ENCODE measurements around the gene AKAP6.

Gene AKAP6

GRCh38 chr14:32633224-32633859 lies 304.2 kb downstream of the AKAP6 start:
- DNase-seq = no peak

- no peak for DNase-seq
Observed at GRCh38 chr14:32633930-32634329, 304.8 kb downstream of the AKAP6 start.

GRCh38 chr14:32635061-32635719 lies 306.1 kb downstream of the AKAP6 start:
- DNase-seq = no peak

GRCh38 chr14:32637582-32637981 lies 308.5 kb downstream of the AKAP6 start:
- DNase-seq = no peak

- no peak for DNase-seq
Observed at GRCh38 chr14:32639208-32639607, 310.1 kb downstream of the AKAP6 start.

GRCh38 chr14:32645551-32645950 lies 316.5 kb downstream of the AKAP6 start:
- DNase-seq = no peak

- DNase-seq = no peak
Observed at GRCh38 chr14:32648434-32648833, 319.3 kb downstream of the AKAP6 start.

GRCh38 chr14:32650030-32650429 lies 320.9 kb downstream of the AKAP6 start:
- no peak for DNase-seq

GRCh38 chr14:32650665-32651064 lies 321.6 kb downstream of the AKAP6 start:
- no peak for DNase-seq

- no peak for DNase-seq
Observed at GRCh38 chr14:32654106-32654505, 325.0 kb downstream of the AKAP6 start.

- DNase-seq = no peak
Observed at GRCh38 chr14:32656601-32657000, 327.5 kb downstream of the AKAP6 start.

- DNase-seq = no peak
Observed at GRCh38 chr14:32657081-32657480, 328.0 kb downstream of the AKAP6 start.

GRCh38 chr14:32661216-32661615 lies 332.1 kb downstream of the AKAP6 start:
- DNase-seq = no peak

GRCh38 chr14:32662211-32662610 lies 333.1 kb downstream of the AKAP6 start:
- no peak for DNase-seq

GRCh38 chr14:32666308-32666707 lies 337.2 kb downstream of the AKAP6 start:
- DNase-seq = no peak

GRCh38 chr14:32667287-32667686 lies 338.2 kb downstream of the AKAP6 start:
- no peak for DNase-seq

GRCh38 chr14:32667791-32668190 lies 338.7 kb downstream of the AKAP6 start:
- no peak for DNase-seq

GRCh38 chr14:32669391-32669790 lies 340.3 kb downstream of the AKAP6 start:
- no peak for DNase-seq

- no peak for DNase-seq
Observed at GRCh38 chr14:32675433-32675832, 346.3 kb downstream of the AKAP6 start.

GRCh38 chr14:32677129-32677780 lies 348.2 kb downstream of the AKAP6 start:
- no peak for DNase-seq

GRCh38 chr14:32678088-32678487 lies 349.0 kb downstream of the AKAP6 start:
- DNase-seq = no peak

GRCh38 chr14:32679927-32680612 lies 351.0 kb downstream of the AKAP6 start:
- no peak for DNase-seq

- no peak for DNase-seq
Observed at GRCh38 chr14:32681598-32681997, 352.5 kb downstream of the AKAP6 start.

GRCh38 chr14:32682214-32682613 lies 353.1 kb downstream of the AKAP6 start:
- no peak for DNase-seq

Measured in 8988T (cell line).